OCI-LY3 (cell line): ENCODE measurements around the gene WDFY4.

Experiments
- CTCF ChIP-seq: fragments of 200-600, 300-600 bp; sonication (generic); IDR thresholded peaks from 2 replicates; pipeline ENCODE4 v1.5.1; 2014; ENCODE audit warnings: antibody characterized with exemption, low read length, low read depth
- EZH2phosphoT487 ChIP-seq: fragments of 200-600 bp; shearing (Covaris generic); IDR thresholded peaks from 2 replicates; pipeline ENCODE4 v1.6.1; 2018; ENCODE audit warnings: antibody characterized with exemption, mixed run types, low read depth

- no peak for TF ChIP-seq CTCF
- no peak for TF ChIP-seq EZH2phosphoT487
These were observed 314.7 kb downstream of the WDFY4 start for GRCh38 chr10:48999346-48999745.
